SK-N-SH (cell line): ENCODE results near the gene POLR2B. TPM values are rescaled to one million over a fixed set of nuclear protein-coding genes. Genes with fewer than 3 reads are reported as not detected.

ENCODE experiments used
- CTCF ChIA-PET: fragments of 300-600, 350-600 bp; formaldehyde crosslinking; extraction: SDS; loops from one replicate; lab custom pipeline; 2021; lab: Yijun Ruan, JAX
- POLR2A ChIA-PET: fragments of 350-600 bp; sonication (Branson Sonifier 250); formaldehyde crosslinking; extraction: SDS; loops from one replicate; lab custom pipeline; 2020; ENCODE audit warnings: antibody characterized with exemption, inconsistent platforms; lab: Yijun Ruan, JAX
- DNase-seq: peaks from one replicate; pipeline ENCODE4 v3.0.0; 2012
- H2AFZ ChIP-seq: fragments of 200-600 bp; sonication (generic); 2 replicates; pipeline ENCODE4 v1.8.1; 2016; ENCODE audit warnings: antibody characterized with exemption, mild to moderate bottlenecking, low read depth
- H3F3A ChIP-seq: fragments of 200-600 bp; sonication (generic); replicated peaks from 2 replicates; pipeline ENCODE3; 2016; ENCODE audit warnings: antibody characterized with exemption, mild to moderate bottlenecking; ENCODE audit not compliant: insufficient read depth
- H3K27ac ChIP-seq, 2 experiments: fragments of 200-500 bp in 1 of 2; fragments of 200-600 bp in 1 of 2; sonication (Bioruptor generic) in 1 of 2; sonication (generic), shearing (Covaris generic) in 1 of 2; 2 replicates each; pipeline versions ENCODE4 v1.5.1 to v1.6.1; 2014 to 2016; ENCODE audit warnings: low read depth in 2 of 2, inconsistent platforms in 1 of 2, low read length in 1 of 2, mild to moderate bottlenecking in 1 of 2, mixed read lengths in 1 of 2
- H3K27me3 ChIP-seq: fragments of 200-600 bp; sonication (generic), shearing (Covaris generic); 2 replicates; pipeline ENCODE4 v1.6.1; 2016; ENCODE audit warnings: mixed run types; ENCODE audit not compliant: insufficient read depth
- H3K36me3 ChIP-seq, 2 experiments: fragments of 200-500 bp in 1 of 2; fragments of 200-600 bp in 1 of 2; sonication (Bioruptor generic) in 1 of 2; sonication (generic) in 1 of 2; replicated peaks in 1 of 2; 2 replicates each; pipeline versions ENCODE3 to v1.5.1; 2014 to 2016; ENCODE audit warnings: low read length in 1 of 2, mild to moderate bottlenecking in 1 of 2; ENCODE audit not compliant: insufficient read depth in 2 of 2, control insufficient read depth in 1 of 2
- H3K4me1 ChIP-seq, 2 experiments: fragments of 200-500 bp in 1 of 2; fragments of 200-600 bp in 1 of 2; sonication (Bioruptor generic) in 1 of 2; sonication (generic), shearing (Covaris generic) in 1 of 2; 2 replicates each; pipeline versions ENCODE4 v1.5.1 to v1.6.1; 2014 to 2016; ENCODE audit warnings: low read depth in 1 of 2, low read length in 1 of 2, mixed run types in 1 of 2; ENCODE audit not compliant: insufficient read depth in 2 of 2, control insufficient read depth in 1 of 2
- H3K4me2 ChIP-seq: fragments of 200-600 bp; sonication (generic), shearing (Covaris generic); 2 replicates; pipeline ENCODE4 v1.6.1; 2017; ENCODE audit warnings: mixed run types
- H3K4me3 ChIP-seq, 2 experiments: fragments of 200-500 bp in 1 of 2; fragments of 200-600 bp in 1 of 2; sonication (Bioruptor generic) in 1 of 2; sonication (generic), shearing (Covaris generic) in 1 of 2; 2 replicates each; pipeline versions ENCODE4 v1.5.1 to v1.8.1; 2014 to 2016; ENCODE audit warnings: low read depth in 2 of 2, inconsistent platforms in 1 of 2, low read length in 1 of 2, mild to moderate bottlenecking in 1 of 2, mixed read lengths in 1 of 2, moderate library complexity in 1 of 2
- H3K79me2 ChIP-seq: fragments of 200-600 bp; sonication (generic); 2 replicates; pipeline ENCODE4 v1.8.1; 2017; ENCODE audit warnings: mild to moderate bottlenecking; ENCODE audit not compliant: insufficient read depth
- H3K9ac ChIP-seq: fragments of 200-600 bp; sonication (generic); 2 replicates; pipeline ENCODE4 v1.6.1; 2017; ENCODE audit warnings: mixed run types
- H3K9me2 ChIP-seq: fragments of 200-600 bp; sonication (generic); 2 replicates; pipeline ENCODE4 v1.6.1; 2017; ENCODE audit warnings: mixed run types
- H3K9me3 ChIP-seq: fragments of 200-600 bp; sonication (generic); 2 replicates; pipeline ENCODE4 v1.6.1; 2017; ENCODE audit warnings: mixed run types, mild to moderate bottlenecking, moderate library complexity
- H4K20me1 ChIP-seq: fragments of 200-600 bp; sonication (generic); 2 replicates; pipeline ENCODE4 v1.6.1; 2017; ENCODE audit warnings: mild to moderate bottlenecking, mixed run types; ENCODE audit not compliant: insufficient read depth
- EZH2phosphoT487 ChIP-seq: fragments of 200-600 bp; sonication (generic); IDR thresholded peaks from 2 replicates; pipeline ENCODE4 v1.6.1; 2017; ENCODE audit warnings: low read depth, mixed run types, mild to moderate bottlenecking, antibody characterized with exemption, moderate library complexity, borderline replicate concordance
- FOXJ3 ChIP-seq: sonication (generic); formaldehyde crosslinking; IDR thresholded peaks from 2 replicates; pipeline ENCODE4 v1.5.1; 2020; ENCODE audit warnings: mild to moderate bottlenecking, missing genetic modification reagents
- GATA2 ChIP-seq: sonication (generic); formaldehyde crosslinking; IDR thresholded peaks from 2 replicates; pipeline ENCODE4 v1.5.0; 2020; ENCODE audit warnings: mild to moderate bottlenecking, missing genetic modification reagents
- MXI1 ChIP-seq: IDR thresholded peaks from 2 replicates; pipeline ENCODE4 v1.6.1; 2012; ENCODE audit warnings: mild to moderate bottlenecking, low read depth, low read length, improper control_type of control experiment
- NFIC ChIP-seq: IDR thresholded peaks from 2 replicates; pipeline ENCODE4 v1.4.0; 2012; ENCODE audit warnings: borderline replicate concordance
- RAD21 ChIP-seq: IDR thresholded peaks from 2 replicates; pipeline ENCODE4 v1.6.1; 2012; ENCODE audit warnings: mild to moderate bottlenecking, low read length
- RXRA ChIP-seq: IDR thresholded peaks from 2 replicates; pipeline ENCODE4 v1.4.0; 2012; ENCODE audit warnings: low read depth, mild to moderate bottlenecking, borderline replicate concordance
- SIN3A ChIP-seq: IDR thresholded peaks from 2 replicates; pipeline ENCODE4 v1.6.1; 2012; ENCODE audit warnings: low read depth, mild to moderate bottlenecking, low read length, moderate library complexity, borderline replicate concordance
- SMC3 ChIP-seq: IDR thresholded peaks from 2 replicates; pipeline ENCODE4 v1.6.1; 2012; ENCODE audit warnings: low read depth, low read length, improper control_type of control experiment
- TAF1 ChIP-seq: IDR thresholded peaks from 2 replicates; pipeline ENCODE4 v1.6.1; 2012; ENCODE audit warnings: low read depth, mild to moderate bottlenecking, low read length, moderate library complexity, borderline replicate concordance
- WGBS: methylation state at CpG from one replicate; pipeline ENCODE4 v1.1.6; 2017; ENCODE audit warnings: low lambda C conversion rate; 5-methylcytosine and 5-hydroxymethylcytosine counted together
- polyA plus RNA-seq, 3 experiments: library from polyadenylated mRNA; depleted of rRNA; stranded (reverse); fragments of >200 nt; gene quantifications; 2 replicates each; pipeline ENCODE4 v1.2.3, GENCODE V29; 2012
- TF ChIP-seq, protein P1 (sequence below): IDR thresholded peaks from 2 replicates; pipeline ENCODE4 v1.6.1; 2012; ENCODE audit warnings: mild to moderate bottlenecking, low read depth, low read length, moderate library complexity
- TF ChIP-seq, protein P2 (sequence below): IDR thresholded peaks from 2 replicates; pipeline ENCODE4 v1.4.0; 2012; ENCODE audit warnings: low read depth
- TF ChIP-seq, protein P3 (sequence below): IDR thresholded peaks from 2 replicates; pipeline ENCODE4 v1.4.0; 2012; ENCODE audit warnings: low read depth, borderline replicate concordance
- TF ChIP-seq, protein P4 (sequence below): fragments of 150-350 bp; IDR thresholded peaks from 2 replicates; pipeline ENCODE4 v1.6.1; 2016; ENCODE audit warnings: mild to moderate bottlenecking, low read depth, low read length

The POLR2B gene
- polyA plus RNA-seq, 1 of the 3 experiments (the other 2 are of a cell fraction) = 58.5 TPM

DNA sequence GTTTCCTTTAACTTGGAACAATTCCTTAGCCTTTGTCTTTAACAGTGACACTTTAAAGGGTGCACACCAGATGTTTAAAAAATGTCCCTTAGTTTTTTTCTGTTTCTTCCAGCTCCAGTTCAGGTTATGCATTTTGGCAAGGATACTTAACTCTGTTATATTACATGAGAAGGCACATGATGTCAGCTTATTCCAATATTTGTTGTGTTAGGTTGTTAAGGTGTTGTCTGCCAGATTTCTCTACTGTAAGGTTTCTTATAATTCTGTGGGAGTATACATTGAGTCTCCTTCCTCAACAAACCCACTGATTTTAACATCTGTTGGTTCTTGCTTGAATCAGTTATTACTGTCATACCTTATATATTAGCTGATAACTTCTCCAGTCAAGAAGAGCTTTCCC is 37.7 kb upstream of the POLR2B start:
- Histone ChIP-seq H3K9me3 (no peaks in the 10 kb centered on the region), H3K4me3 (no peak overlapping the region), H3K4me1 (no peaks in the 10 kb centered on the region), H3K4me2 (no peak overlapping the region), H3K27ac (no peak overlapping the region), H3K9me2 (no peaks in the 10 kb centered on the region), H3K79me2 (peaks cover 13% of the 10 kb centered on the region), H3F3A (peaks cover 3% of the 10 kb centered on the region), H3K27me3 (no peaks in the 10 kb centered on the region), H4K20me1 (no peaks in the 10 kb centered on the region), H3K36me3 (peaks cover 0 to 36% of the 10 kb centered on the region in 2 experiments), H2AFZ (no peak overlapping the region), H3K9ac (no peak overlapping the region)
- TF ChIP-seq SMC3 (no peak), FOXJ3 (CRISPR knock-in tag) (no peak), GATA2 (CRISPR knock-in tag) (no peak), EZH2phosphoT487 (no peak), TAF1 (no peak)
- TF ChIP-seq, protein P1, sequence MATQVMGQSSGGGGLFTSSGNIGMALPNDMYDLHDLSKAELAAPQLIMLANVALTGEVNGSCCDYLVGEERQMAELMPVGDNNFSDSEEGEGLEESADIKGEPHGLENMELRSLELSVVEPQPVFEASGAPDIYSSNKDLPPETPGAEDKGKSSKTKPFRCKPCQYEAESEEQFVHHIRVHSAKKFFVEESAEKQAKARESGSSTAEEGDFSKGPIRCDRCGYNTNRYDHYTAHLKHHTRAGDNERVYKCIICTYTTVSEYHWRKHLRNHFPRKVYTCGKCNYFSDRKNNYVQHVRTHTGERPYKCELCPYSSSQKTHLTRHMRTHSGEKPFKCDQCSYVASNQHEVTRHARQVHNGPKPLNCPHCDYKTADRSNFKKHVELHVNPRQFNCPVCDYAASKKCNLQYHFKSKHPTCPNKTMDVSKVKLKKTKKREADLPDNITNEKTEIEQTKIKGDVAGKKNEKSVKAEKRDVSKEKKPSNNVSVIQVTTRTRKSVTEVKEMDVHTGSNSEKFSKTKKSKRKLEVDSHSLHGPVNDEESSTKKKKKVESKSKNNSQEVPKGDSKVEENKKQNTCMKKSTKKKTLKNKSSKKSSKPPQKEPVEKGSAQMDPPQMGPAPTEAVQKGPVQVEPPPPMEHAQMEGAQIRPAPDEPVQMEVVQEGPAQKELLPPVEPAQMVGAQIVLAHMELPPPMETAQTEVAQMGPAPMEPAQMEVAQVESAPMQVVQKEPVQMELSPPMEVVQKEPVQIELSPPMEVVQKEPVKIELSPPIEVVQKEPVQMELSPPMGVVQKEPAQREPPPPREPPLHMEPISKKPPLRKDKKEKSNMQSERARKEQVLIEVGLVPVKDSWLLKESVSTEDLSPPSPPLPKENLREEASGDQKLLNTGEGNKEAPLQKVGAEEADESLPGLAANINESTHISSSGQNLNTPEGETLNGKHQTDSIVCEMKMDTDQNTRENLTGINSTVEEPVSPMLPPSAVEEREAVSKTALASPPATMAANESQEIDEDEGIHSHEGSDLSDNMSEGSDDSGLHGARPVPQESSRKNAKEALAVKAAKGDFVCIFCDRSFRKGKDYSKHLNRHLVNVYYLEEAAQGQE = no peak
- DNase-seq = no peak
- ChIA-PET CTCF (no interaction called here), POLR2A (no interaction called here)

DNA sequence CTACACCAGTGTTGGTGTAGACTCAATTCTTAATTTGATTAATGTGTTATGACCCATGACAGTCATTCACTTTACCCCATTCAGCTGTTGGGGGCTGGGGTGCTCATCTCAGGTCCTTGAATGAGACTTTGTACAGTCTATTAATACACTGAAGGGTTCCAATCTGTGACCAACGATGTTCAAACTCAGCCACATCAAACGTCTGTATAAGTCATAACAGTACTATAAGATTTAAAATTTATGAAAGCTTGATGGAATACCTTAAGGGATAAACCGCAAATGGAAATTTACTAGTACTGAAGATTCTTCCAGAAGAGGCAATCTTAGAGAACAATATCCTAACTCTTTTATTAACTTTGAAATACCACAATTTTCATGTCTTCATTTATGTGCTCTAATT is 37.3 kb upstream of the POLR2B start:
- CTCF ChIA-PET = no interaction called here
- no peak overlapping the region for H3K4me3 ChIP-seq
- no peak overlapping the region for H3K4me2 ChIP-seq
- H3K4me1 ChIP-seq = no peaks in the 10 kb centered on the region
- no peak overlapping the region for H3K27ac ChIP-seq
- H3K9me2 ChIP-seq = no peaks in the 10 kb centered on the region
- H3F3A ChIP-seq = peaks cover 3% of the 10 kb centered on the region
- H3K36me3 ChIP-seq = peaks cover 0 to 32% of the 10 kb centered on the region in 2 experiments
- H3K79me2 ChIP-seq = peaks cover 10% of the 10 kb centered on the region
- no peak overlapping the region for H2AFZ ChIP-seq
- POLR2A ChIA-PET = no interaction called here
- H3K27me3 ChIP-seq = no peaks in the 10 kb centered on the region
- TF ChIP-seq GATA2 (CRISPR knock-in tag) (no peak), MXI1 (no peak), NFIC (no peak), RXRA (no peak), RAD21 (no peak), SIN3A (no peak)
- TF ChIP-seq, protein P2, sequence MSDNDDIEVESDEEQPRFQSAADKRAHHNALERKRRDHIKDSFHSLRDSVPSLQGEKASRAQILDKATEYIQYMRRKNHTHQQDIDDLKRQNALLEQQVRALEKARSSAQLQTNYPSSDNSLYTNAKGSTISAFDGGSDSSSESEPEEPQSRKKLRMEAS = no peak
- TF ChIP-seq, protein P1 = no peak
- TF ChIP-seq, protein P3, sequence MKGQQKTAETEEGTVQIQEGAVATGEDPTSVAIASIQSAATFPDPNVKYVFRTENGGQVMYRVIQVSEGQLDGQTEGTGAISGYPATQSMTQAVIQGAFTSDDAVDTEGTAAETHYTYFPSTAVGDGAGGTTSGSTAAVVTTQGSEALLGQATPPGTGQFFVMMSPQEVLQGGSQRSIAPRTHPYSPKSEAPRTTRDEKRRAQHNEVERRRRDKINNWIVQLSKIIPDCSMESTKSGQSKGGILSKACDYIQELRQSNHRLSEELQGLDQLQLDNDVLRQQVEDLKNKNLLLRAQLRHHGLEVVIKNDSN = no peak
- TF ChIP-seq, protein P4, sequence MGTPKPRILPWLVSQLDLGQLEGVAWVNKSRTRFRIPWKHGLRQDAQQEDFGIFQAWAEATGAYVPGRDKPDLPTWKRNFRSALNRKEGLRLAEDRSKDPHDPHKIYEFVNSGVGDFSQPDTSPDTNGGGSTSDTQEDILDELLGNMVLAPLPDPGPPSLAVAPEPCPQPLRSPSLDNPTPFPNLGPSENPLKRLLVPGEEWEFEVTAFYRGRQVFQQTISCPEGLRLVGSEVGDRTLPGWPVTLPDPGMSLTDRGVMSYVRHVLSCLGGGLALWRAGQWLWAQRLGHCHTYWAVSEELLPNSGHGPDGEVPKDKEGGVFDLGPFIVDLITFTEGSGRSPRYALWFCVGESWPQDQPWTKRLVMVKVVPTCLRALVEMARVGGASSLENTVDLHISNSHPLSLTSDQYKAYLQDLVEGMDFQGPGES = no peak
- TF ChIP-seq, all 33 proteins: peak for 0
- no peaks in the 10 kb centered on the region for H3K9me3 ChIP-seq
- H3K9ac ChIP-seq = no peak overlapping the region
- 88% methylated on average over 3 of the region's 3 CpGs for WGBS
- DNase-seq = no peak
- no peaks in the 10 kb centered on the region for H4K20me1 ChIP-seq
